ENCODE measurements around the gene CDCA7L.
"Not testable (repeated sequence)": the region's sequence is repeated elsewhere in the genome, so short reads cannot be mapped to it uniquely, and the experiment has no call there.

The CDCA7L gene

GRCh38 chr7:21938463-21938862, 7.2 kb downstream of the CDCA7L start:
- H3K4me3 ChIP-seq (ENCODE audit: low read length) = no peak overlapping the region
- no peaks in the 10 kb centered on the region for H3F3A ChIP-seq (ENCODE audit: insufficient read depth, low read length)
- no peaks in the 10 kb centered on the region for H3K27me3 ChIP-seq (replicated peaks; ENCODE audit: insufficient read depth, low read length)
- H3K27ac ChIP-seq (ENCODE audit: low read length) = no peak overlapping the region
- peaks cover 99% of the 10 kb centered on the region for H3K79me2 ChIP-seq (ENCODE audit: low read length)
- H4K20me1 ChIP-seq (ENCODE audit: insufficient read depth, low read length) = peaks cover 7% of the 10 kb centered on the region; the same call in 1 of the 2 replicates
- H3K36me3 ChIP-seq (replicated peaks; ENCODE audit: insufficient read depth, low read length) = peaks cover 7% of the 10 kb centered on the region; the same call in 1 of the 2 replicates
- H3K9me2 ChIP-seq (replicated peaks; ENCODE audit: insufficient read depth, low read length) = no peaks in the 10 kb centered on the region
- no peaks in the 10 kb centered on the region for H3K9me3 ChIP-seq (replicated peaks; ENCODE audit: insufficient read depth, low read length)
- H3K4me2 ChIP-seq (ENCODE audit: low read depth, low read length) = no peak overlapping the region
- DNase-seq = no peak
- no peak overlapping the region for H2AFZ ChIP-seq (ENCODE audit: low read length)
- 0 out of 2 replicates have a peak, but pooled peaks cover 6% of the 10 kb centered on the region for H3K4me1 ChIP-seq (ENCODE audit: low read length)
- TF ChIP-seq EZH2 (optimal IDR thresholded peaks at IDR 0.05; ENCODE audit: low read depth, low read length) = no peak
- TF ChIP-seq EZH2phosphoT487 (IDR thresholded peaks at IDR 0.05; ENCODE audit: low read length) = no peak
- no peak for TF ChIP-seq CTCF (IDR thresholded peaks at IDR 0.05; ENCODE audit: low read length)
- H3K9ac ChIP-seq (ENCODE audit: low read length) = no peak overlapping the region

- Histone ChIP-seq H3K27me3 (replicated peaks; ENCODE audit: insufficient read depth, low read length) (no peaks in the 10 kb centered on the region), H3K9me2 (replicated peaks; ENCODE audit: insufficient read depth, low read length) (no peaks in the 10 kb centered on the region), H3K4me3 (ENCODE audit: low read length) (no peak overlapping the region), H4K20me1 (ENCODE audit: insufficient read depth, low read length) (peaks cover 2% of the 10 kb centered on the region; the same call in 1 of the 2 replicates), H3K9ac (ENCODE audit: low read length) (no peak overlapping the region), H3K9me3 (replicated peaks; ENCODE audit: insufficient read depth, low read length) (no peaks in the 10 kb centered on the region), H3K27ac (ENCODE audit: low read length) (no peak overlapping the region), H3K4me1 (ENCODE audit: low read length) (0 out of 2 replicates have a peak, but pooled peaks cover 6% of the 10 kb centered on the region), H3F3A (ENCODE audit: insufficient read depth, low read length) (no peaks in the 10 kb centered on the region), H3K79me2 (ENCODE audit: low read length) (peaks cover 92% of the 10 kb centered on the region), H3K36me3 (replicated peaks; ENCODE audit: insufficient read depth, low read length) (peaks cover 7% of the 10 kb centered on the region; the same call in 1 of the 2 replicates), H2AFZ (ENCODE audit: low read length) (no peak overlapping the region), H3K4me2 (ENCODE audit: low read depth, low read length) (no peak overlapping the region)
- no peak for DNase-seq
- TF ChIP-seq CTCF (IDR thresholded peaks at IDR 0.05; ENCODE audit: low read length) = no peak
- no peak for TF ChIP-seq EZH2phosphoT487 (IDR thresholded peaks at IDR 0.05; ENCODE audit: low read length)
- no peak for TF ChIP-seq EZH2 (optimal IDR thresholded peaks at IDR 0.05; ENCODE audit: low read depth, low read length)
Measured at GRCh38 chr7:21934808-21935207, 10.9 kb downstream of the CDCA7L start.

- not testable (repeated sequence) for H3K9me2 ChIP-seq (replicated peaks; ENCODE audit: insufficient read depth, low read length); H4K20me1 ChIP-seq (ENCODE audit: insufficient read depth, low read length); H3F3A ChIP-seq (ENCODE audit: insufficient read depth, low read length); H2AFZ ChIP-seq (ENCODE audit: low read length); H3K4me2 ChIP-seq (ENCODE audit: low read depth, low read length); H3K4me3 ChIP-seq (ENCODE audit: low read length); DNase-seq; H3K27me3 ChIP-seq (replicated peaks; ENCODE audit: insufficient read depth, low read length); H3K9me3 ChIP-seq (replicated peaks; ENCODE audit: insufficient read depth, low read length); H3K9ac ChIP-seq (ENCODE audit: low read length); H3K4me1 ChIP-seq (ENCODE audit: low read length); H3K36me3 ChIP-seq (replicated peaks; ENCODE audit: insufficient read depth, low read length); H3K27ac ChIP-seq (ENCODE audit: low read length)
- peaks cover 77% of the 10 kb centered on the region for H3K79me2 ChIP-seq (ENCODE audit: low read length)
Measured at GRCh38 chr7:21933293-21933692, 12.4 kb downstream of the CDCA7L start.

- no peaks in the 10 kb centered on the region for H3K4me1 ChIP-seq (ENCODE audit: low read length)
- no peaks in the 10 kb centered on the region; the same call in 1 of the 2 replicates for H3K36me3 ChIP-seq (replicated peaks; ENCODE audit: insufficient read depth, low read length)
- H3K9me2 ChIP-seq (replicated peaks; ENCODE audit: insufficient read depth, low read length) = no peaks in the 10 kb centered on the region
- no peak overlapping the region for H2AFZ ChIP-seq (ENCODE audit: low read length)
- DNase-seq = no peak
- H3K4me2 ChIP-seq (ENCODE audit: low read depth, low read length) = no peak overlapping the region
- H3K4me3 ChIP-seq (ENCODE audit: low read length) = no peak overlapping the region
- no peaks in the 10 kb centered on the region for H3F3A ChIP-seq (ENCODE audit: insufficient read depth, low read length)
- TF ChIP-seq EZH2phosphoT487 (IDR thresholded peaks at IDR 0.05; ENCODE audit: low read length) (no peak), EZH2 (optimal IDR thresholded peaks at IDR 0.05; ENCODE audit: low read depth, low read length) (no peak), CTCF (IDR thresholded peaks at IDR 0.05; ENCODE audit: low read length) (no peak)
- H3K9ac ChIP-seq (ENCODE audit: low read length) = no peak overlapping the region
- peaks cover 76% of the 10 kb centered on the region for H3K79me2 ChIP-seq (ENCODE audit: low read length)
- H3K27ac ChIP-seq (ENCODE audit: low read length) = no peak overlapping the region
- H3K9me3 ChIP-seq (replicated peaks; ENCODE audit: insufficient read depth, low read length) = no peaks in the 10 kb centered on the region
- H3K27me3 ChIP-seq (replicated peaks; ENCODE audit: insufficient read depth, low read length) = no peaks in the 10 kb centered on the region
- peaks cover 11% of the 10 kb centered on the region for H4K20me1 ChIP-seq (ENCODE audit: insufficient read depth, low read length)
Measured at GRCh38 chr7:21927693-21928092, 18.0 kb downstream of the CDCA7L start.
